ENCODE data around the gene ERMARD. TPM values are rescaled to one million over a fixed set of nuclear protein-coding genes. Genes with fewer than 3 reads are reported as not detected.

The ERMARD gene
- total RNA-seq: 20.3 and 34.2 TPM in 2 replicates

DNA sequence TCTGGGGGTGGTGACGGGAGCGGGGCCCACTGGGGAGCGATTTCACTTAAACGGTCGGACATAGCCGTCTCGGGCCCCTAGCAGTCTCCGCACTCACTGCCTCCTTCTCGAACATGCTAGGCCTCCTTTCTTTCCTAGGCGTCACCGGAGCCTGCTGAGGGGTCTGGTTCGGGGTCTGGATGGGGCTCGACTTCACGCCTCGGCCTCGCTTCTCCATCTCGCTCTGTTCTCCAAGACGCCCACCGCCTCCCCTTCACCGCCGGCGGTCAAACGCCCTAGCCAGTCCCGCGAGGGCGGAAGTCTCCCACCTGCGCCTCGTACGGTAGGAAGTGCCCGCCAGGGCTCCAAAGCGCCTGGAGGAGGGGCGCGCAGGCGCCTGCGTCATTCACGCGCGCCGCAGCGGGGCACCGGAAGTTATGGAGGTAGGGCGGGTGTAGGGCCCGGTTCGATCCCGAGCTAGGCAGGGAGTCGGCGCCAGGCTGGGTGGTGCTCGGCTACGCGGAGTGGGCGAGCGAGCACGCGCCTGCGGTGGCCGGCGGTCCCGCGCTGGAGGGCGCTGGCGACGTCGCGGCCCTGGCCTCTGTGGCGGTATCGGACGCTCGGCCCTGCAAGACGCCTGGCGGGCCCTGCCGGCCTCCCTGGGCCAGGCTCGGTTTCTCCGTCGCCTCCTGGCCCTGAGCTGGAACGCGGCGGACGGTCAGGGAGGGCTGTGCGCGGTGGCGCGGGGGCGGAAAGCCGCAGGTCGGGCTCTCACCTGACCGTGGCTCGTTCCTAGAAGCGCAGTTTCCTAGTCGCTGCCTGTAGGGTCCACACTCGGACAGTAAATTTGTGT, at the start of gene ERMARD, which contains the start of gene DYNLT2:
ERMARD (plus strand) TSS at position 381 of the 832 bp plus-strand sequence; CDS start at position 417, 36 bp downstream.
DYNLT2 (minus strand) TSS at position 331 of the 832 bp plus-strand sequence; CDS start at position 217, 114 bp downstream.
- no peaks in the 10 kb centered on the region for H3K36me3 ChIP-seq (ENCODE audit: control insufficient read depth, insufficient read depth, low read length)
- TF ChIP-seq, protein P1, sequence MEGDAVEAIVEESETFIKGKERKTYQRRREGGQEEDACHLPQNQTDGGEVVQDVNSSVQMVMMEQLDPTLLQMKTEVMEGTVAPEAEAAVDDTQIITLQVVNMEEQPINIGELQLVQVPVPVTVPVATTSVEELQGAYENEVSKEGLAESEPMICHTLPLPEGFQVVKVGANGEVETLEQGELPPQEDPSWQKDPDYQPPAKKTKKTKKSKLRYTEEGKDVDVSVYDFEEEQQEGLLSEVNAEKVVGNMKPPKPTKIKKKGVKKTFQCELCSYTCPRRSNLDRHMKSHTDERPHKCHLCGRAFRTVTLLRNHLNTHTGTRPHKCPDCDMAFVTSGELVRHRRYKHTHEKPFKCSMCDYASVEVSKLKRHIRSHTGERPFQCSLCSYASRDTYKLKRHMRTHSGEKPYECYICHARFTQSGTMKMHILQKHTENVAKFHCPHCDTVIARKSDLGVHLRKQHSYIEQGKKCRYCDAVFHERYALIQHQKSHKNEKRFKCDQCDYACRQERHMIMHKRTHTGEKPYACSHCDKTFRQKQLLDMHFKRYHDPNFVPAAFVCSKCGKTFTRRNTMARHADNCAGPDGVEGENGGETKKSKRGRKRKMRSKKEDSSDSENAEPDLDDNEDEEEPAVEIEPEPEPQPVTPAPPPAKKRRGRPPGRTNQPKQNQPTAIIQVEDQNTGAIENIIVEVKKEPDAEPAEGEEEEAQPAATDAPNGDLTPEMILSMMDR (IDR thresholded peaks at IDR 0.05; ENCODE audit: insufficient read depth, low read length, poor library complexity, severe bottlenecking): no peak
- peak; percentile 64 for DNase-seq (ENCODE audit: low read depth)
- no peaks in the 10 kb centered on the region for H3K27me3 ChIP-seq (ENCODE audit: control insufficient read depth, insufficient read depth, low read length)
- H3K4me3 ChIP-seq (ENCODE audit: low read depth, low read length): peak within 1 kb of the TSS; percentile 92

GRCh38 chr6:169701954-169702839, 49.2 kb upstream of the ERMARD start, which contains the start of the genes C6orf120 and WDR27:
Gene C6orf120, plus strand, starts transcription at chr6:169702126. Its CDS starts 334 bp downstream, at chr6:169702460.
Gene WDR27, minus strand, starts transcription at chr6:169702029. Its CDS starts 13,024 bp downstream, at chr6:169689005.
- peak within 1 kb of the TSS; percentile 85 for H3K4me3 ChIP-seq (ENCODE audit: low read depth, low read length)
- peaks cover 1% of the 10 kb centered on the region for H3K36me3 ChIP-seq (ENCODE audit: control insufficient read depth, insufficient read depth, low read length)
- TF ChIP-seq, protein P1 (IDR thresholded peaks at IDR 0.05; ENCODE audit: insufficient read depth, low read length, poor library complexity, severe bottlenecking): no peak
- peak; percentile 76 for DNase-seq (ENCODE audit: low read depth)
- H3K27me3 ChIP-seq (ENCODE audit: control insufficient read depth, insufficient read depth, low read length): no peaks in the 10 kb centered on the region

GRCh38 chr6:169702840-169703246, 48.6 kb upstream of the ERMARD start:
- TF ChIP-seq, protein P1 (IDR thresholded peaks at IDR 0.05; ENCODE audit: insufficient read depth, low read length, poor library complexity, severe bottlenecking): no peak
- DNase-seq (ENCODE audit: low read depth): no peak

GRCh38 chr6:169707772-169708171, 43.6 kb upstream of the ERMARD start:
- Histone ChIP-seq H3K36me3 (ENCODE audit: control insufficient read depth, insufficient read depth, low read length) (peaks cover 1% of the 10 kb centered on the region), H3K4me3 (ENCODE audit: low read depth, low read length) (no peak overlapping the region), H3K27me3 (ENCODE audit: control insufficient read depth, insufficient read depth, low read length) (no peaks in the 10 kb centered on the region)
- TF ChIP-seq, protein P1 (IDR thresholded peaks at IDR 0.05; ENCODE audit: insufficient read depth, low read length, poor library complexity, severe bottlenecking): no peak
- no peak for DNase-seq (ENCODE audit: low read depth)

More at GRCh38 chr6:169702840-169703246, 48.6 kb upstream of the ERMARD start:
- H3K27me3 ChIP-seq (ENCODE audit: control insufficient read depth, insufficient read depth, low read length): no peaks in the 10 kb centered on the region
- peaks cover 1% of the 10 kb centered on the region for H3K36me3 ChIP-seq (ENCODE audit: control insufficient read depth, insufficient read depth, low read length)
- H3K4me3 ChIP-seq (ENCODE audit: low read depth, low read length): peak overlapping the region; percentile 85

- Histone ChIP-seq H3K36me3 (ENCODE audit: control insufficient read depth, insufficient read depth, low read length) (peaks cover under 1% of the 10 kb centered on the region), H3K4me3 (ENCODE audit: low read depth, low read length) (no peak overlapping the region), H3K27me3 (ENCODE audit: control insufficient read depth, insufficient read depth, low read length) (no peaks in the 10 kb centered on the region)
- TF ChIP-seq, protein P1 (IDR thresholded peaks at IDR 0.05; ENCODE audit: insufficient read depth, low read length, poor library complexity, severe bottlenecking): no peak
- DNase-seq (ENCODE audit: low read depth): no peak
These were observed 42.1 kb upstream of the ERMARD start for GRCh38 chr6:169709293-169709692.

All from kidney epithelial cell (primary cell).